NCI-H2196 treated with DMSO at 0.1 percent for 48 hours (cell line): ENCODE results near the gene SPRR4.

Source experiments
- DNase-seq: peaks from one replicate; lab custom pipeline; 2025; ENCODE audit not compliant: unreplicated experiment; lab: John Stamatoyannopoulos, UW

The SPRR4 gene

DNA sequence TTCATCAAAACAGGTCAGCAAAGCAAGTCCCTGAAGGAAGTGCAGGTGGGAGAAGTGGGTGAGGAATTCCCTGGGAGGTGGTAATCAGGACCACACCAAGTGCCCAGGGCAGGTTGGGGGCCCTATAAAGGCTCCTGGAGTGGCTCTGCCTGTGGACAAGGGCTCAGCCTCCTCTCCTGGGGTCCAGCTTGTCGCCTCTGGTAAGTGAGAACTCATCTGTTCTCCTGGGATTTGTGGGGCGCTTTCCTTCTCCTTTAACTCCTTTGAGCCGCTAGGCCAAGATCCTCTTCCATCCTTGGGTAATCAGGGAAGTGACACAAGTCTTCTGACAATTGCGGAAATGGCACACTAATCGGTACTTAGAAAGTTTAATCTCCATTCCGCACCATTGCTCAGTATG is at the start of gene SPRR4:
TSS of gene SPRR4 (plus strand) at position 154 of the 400 bp plus-strand sequence. CDS start 1,243 bp downstream, outside the sequence.
- no peak for DNase-seq

DNA sequence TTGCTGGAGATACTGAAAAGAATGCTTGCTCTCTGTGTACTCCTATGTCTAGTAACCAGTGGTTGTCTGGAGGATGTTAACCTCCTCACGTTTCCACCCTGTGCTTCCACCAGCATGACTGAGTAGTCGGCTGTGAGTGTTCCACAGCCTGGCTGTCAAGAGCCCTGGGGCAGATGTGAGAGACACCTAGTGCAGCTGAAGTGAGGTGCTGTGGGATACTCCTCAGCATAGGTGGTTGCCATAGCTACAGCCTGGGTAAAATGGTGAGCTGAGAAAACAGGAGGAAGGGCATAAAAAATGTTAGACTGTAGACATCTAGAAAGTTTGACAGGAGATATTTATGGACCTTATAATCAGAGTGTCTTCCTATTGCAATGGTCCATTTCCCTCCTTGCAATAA is 46.3 kb upstream of the SPRR4 start:
- DNase-seq: no peak

DNA sequence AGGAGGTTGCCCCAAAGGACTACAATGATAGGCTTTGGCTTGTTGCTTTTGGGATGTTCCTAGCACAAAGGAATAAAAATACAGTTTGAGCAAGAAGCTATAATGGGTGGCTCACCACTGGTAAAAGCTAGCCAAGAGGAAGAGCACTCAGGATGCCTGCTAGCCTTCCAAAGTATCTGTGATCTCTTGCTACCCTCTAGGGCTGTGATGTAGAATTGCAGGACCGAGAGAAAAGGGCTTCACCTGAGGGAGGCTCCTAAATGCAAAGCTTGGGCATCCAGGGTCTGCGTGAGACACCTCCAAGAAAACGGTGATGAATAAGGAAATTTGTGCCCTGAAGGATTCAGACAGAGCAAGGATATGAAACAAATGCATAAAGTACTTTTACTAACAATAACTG is 44.4 kb upstream of the SPRR4 start:
- no peak for DNase-seq

- no peak for DNase-seq
Measured at GRCh38 chr1:152928671-152929070, 41.8 kb upstream of the SPRR4 start.

DNA sequence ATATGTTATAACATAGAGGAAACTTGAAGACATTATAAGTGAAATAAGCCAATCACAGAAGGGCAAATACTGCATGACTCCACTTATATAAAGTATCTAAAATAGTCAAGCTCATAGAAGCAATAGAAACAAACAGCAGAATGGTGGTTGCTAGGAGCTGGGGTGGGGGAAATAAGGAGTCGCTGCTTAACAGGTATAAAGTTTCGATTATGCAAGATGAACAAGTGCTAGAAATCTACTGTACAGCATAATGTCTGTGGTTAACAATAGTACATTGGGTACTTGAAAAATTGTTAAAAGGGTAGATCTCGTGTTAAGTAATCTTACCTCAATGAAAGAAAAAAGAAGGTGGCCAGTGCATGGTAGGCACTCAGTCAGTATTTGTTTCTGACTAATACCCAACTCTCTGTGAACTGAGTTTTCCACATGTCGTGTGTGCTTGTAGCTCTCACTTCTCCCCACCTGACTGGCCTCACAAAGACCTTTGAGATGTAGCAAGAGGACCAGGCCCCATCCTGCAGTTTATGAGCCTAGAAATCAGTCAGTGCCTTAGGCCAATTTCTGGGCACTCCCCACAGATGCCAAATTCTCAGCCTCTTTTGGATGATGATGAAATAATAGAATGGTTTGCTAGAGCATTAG is 38.2 kb upstream of the SPRR4 start:
- DNase-seq: no peak

GRCh38 chr1:152933196-152933595 is 37.3 kb upstream of the SPRR4 start:
- no peak for DNase-seq

DNA sequence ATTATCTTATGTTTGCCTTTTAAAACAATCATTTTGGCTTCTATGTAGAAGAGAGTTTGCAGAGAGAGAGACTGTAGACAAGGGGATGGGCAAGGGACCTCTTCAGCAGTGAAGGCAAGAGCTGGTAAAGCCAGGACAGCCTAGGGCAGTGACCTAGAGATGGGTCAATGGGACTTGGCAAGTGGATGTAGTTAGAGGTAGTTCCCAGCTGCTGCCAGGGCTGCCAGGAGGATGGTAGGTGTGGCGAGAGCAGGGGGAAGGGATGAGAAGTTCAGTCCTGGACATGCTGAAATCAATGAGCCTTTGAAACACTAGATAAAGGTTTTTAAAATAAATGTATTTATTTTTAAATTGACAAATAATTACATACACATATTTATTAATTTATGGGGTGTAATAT is 29.8 kb upstream of the SPRR4 start:
- no peak for DNase-seq

GRCh38 chr1:152941037-152941711 is 29.3 kb upstream of the SPRR4 start:
- DNase-seq: no peak

- no peak for DNase-seq
Measured at GRCh38 chr1:152942161-152942560, 28.3 kb upstream of the SPRR4 start.

GRCh38 chr1:152946248-152946647 is 24.2 kb upstream of the SPRR4 start:
- no peak for DNase-seq

GRCh38 chr1:152946651-152947256 is 23.7 kb upstream of the SPRR4 start, which contains the start of gene SPRR5:
Gene SPRR5 (plus strand): TSS chr1:152947206. CDS start chr1:152948555, 1,349 bp downstream.
- no peak for DNase-seq

DNA sequence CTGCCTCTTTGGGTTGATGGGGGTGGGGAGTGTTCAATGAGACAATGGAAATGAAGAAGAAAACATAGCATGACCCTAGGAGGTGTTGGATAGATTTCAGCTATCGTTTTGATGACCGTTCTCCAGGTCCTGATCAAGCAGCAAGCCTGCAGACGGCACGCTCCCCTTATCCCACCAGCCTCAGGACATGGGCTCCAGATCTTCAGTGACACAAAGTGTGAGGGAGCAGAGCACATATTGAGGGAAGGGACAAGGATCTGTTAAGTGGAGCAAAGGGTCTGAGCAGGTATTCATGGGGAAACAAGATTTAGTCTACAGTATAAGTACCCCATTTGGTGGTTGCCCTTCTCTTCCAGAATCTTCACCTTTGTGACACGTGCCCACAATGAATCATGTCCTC is 18.7 kb upstream of the SPRR4 start:
- DNase-seq: no peak

DNA sequence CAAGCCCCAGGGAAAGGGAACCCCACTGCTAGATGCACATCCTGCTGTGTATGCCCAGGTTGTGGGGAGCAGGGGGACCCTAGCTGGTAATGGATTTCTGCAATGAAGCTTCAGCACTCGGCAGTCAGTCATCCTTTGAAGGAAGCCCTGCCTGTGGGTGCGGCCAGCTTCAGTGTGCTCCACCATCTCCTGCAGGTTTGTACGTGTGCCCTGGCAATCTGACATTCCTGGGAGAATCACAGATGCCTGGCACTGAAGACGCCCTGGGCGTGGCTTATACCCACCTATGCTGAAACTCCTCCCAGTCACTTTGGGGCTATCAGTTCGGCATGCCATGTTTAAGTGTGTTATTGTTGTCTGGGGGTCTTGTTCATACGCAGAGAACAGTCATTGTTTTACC is 16.7 kb upstream of the SPRR4 start:
- no peak for DNase-seq

DNA sequence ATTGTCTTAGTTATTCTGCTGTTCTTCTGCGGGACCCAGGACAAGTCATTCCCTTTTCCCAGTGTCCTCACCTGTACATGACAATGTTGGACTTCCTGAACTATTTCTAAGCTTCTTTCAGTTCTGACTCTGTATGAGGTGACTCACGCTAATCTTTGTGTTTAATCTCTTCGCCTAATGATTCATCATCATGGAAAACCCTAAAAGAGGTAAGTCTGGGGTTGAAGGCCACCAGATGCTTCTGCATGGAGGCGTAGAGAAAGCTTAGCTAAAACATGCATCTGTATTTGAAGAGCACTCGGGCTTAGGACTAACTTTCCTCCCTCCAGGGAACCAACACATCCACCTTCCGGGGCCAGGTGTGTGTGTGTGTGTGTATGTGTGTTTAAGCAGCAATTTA is 16.0 kb upstream of the SPRR4 start:
- no peak for DNase-seq

DNA sequence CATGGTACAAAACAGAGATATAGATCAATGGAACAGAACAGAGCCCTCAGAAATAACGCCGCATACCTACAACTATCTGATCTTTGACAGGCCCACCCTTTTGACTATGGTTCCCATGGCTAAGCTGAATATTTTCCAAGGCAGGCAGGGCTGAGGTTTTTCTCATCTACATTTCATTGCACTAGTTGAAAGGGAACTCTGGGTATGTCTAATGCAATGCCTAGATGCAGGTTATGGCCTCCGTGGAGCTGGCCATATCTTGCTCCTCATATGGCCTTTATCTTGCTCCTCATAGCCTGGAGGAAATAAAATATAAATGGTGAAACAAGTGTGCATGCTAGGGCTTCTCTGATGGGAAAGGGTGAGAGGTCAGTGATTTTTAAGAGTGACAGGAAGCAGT is 12.9 kb upstream of the SPRR4 start:
- DNase-seq: no peak

DNA sequence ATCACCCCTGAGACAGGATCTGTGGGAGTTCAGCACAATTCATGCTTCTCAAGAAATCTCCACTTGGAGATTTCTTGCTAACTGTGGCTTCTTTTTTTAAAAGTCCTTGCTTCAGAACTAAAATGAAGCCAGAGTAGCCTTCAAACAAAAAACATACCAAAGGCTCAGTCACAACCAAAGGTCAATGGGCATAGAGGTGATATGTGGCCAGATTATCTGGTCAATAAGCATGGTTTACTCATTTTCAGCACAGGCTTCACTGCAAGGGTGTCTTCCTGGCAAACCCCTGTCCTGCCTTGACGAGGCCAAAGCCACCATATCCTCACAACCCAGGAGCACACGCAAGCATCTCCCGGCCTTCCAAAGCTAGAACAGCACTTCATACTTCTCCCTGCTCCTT is 11.2 kb upstream of the SPRR4 start:
- DNase-seq: no peak

DNA sequence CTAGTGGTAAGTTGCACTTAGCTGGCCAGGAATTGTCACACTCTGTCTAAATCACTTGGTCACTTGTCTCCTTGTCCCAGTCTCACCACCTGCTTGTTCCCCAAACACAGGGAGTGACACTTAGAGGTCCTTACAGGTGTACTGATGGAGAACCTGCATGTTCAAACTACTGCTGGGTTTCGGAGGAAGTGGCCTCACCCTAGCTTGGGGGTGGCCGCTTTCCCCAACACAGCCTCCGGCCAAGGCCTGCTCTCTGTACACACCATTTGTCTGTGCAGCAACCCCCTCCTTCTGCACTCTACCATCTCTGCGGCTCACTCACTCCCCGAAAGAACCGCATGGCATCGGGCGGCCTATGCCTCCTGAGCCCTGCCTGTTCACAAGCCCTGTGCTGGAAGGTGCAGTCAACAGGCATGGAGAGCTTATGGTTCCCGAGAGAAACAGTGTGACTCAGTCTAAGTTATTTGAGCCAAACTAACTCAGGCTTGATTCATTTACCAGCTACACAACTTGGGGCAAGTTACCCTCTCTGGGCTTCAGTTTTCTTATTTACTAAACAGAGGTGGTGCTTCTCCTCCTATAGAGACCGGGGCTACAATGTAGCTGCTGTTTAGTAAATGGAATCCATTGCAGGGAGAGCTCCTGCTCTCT is 10.5 kb upstream of the SPRR4 start:
- DNase-seq: no peak

GRCh38 chr1:152960452-152961044 is 9.9 kb upstream of the SPRR4 start:
- no peak for DNase-seq

DNA sequence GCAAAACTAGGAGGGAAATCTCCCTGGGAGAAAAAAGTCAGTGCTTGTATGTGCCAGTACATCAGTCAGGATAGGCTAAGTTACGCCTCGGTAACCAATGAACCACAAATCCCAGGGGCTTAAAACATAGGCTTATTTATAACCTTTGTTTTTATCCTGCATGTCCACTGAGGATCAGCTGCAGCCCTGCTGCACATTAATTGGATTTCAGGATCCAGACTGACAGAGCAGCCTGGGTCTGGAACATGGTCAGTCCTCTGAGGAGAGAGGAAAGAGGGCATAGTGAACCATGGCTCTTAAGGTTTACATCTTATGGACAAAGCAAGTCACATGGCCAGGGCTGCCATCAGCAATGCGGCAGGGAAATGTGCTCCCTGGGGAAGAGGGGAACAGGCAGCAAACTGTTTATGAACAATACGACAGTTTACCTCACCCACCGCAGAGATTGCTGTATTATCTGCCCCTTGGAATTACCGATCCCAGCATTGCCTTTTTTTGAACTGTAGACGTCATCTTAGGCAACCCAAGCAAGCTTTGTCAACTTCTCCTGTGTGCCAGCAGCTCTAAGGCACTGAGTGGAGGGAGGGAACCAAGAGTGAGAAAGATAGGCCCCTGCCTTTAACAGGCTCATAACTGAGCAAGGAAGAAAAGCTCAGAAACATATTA is 9.1 kb upstream of the SPRR4 start:
- DNase-seq: no peak

- DNase-seq: no peak
Measured at GRCh38 chr1:152962876-152963415, 7.5 kb upstream of the SPRR4 start.

DNA sequence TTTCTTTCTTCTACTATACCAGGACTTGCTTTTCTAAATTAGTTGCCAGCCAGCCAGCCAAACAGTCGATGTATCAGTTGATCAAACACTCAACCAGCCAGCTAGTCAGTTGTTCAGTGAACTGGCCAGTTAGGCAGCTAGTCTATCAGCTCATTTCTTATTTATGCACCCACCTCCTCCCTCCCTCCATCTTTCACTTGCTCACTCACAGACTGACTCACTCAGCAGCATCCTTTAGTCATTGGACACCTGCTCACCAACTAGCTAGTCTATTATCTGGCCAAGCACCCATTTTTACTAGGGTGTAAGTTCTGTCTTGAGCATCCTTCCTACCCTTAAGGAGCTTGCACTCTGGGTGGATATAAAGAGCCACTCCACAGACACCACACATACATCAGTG is 5.9 kb upstream of the SPRR4 start:
- DNase-seq: no peak
